IPS-18c (cell line): ENCODE results near the gene ATXN7L3.
A peak's percentile ranks its signal among the peaks of the same experiment; 100 is the strongest.

ENCODE experiments used
- H3K4me3 ChIP-seq: 2 replicates; pipeline ENCODE4 v1.7.0; 2013; ENCODE audit warnings: low read depth, mild to moderate bottlenecking, low read length, moderate library complexity; ENCODE audit not compliant: insufficient read depth
- H3K9me3 ChIP-seq: one replicate; pipeline ENCODE4 v1.6.1; 2013; ENCODE audit warnings: mild to moderate bottlenecking, low read length, moderate library complexity; ENCODE audit not compliant: control insufficient read depth, insufficient read depth

ATXN7L3 gene

DNA sequence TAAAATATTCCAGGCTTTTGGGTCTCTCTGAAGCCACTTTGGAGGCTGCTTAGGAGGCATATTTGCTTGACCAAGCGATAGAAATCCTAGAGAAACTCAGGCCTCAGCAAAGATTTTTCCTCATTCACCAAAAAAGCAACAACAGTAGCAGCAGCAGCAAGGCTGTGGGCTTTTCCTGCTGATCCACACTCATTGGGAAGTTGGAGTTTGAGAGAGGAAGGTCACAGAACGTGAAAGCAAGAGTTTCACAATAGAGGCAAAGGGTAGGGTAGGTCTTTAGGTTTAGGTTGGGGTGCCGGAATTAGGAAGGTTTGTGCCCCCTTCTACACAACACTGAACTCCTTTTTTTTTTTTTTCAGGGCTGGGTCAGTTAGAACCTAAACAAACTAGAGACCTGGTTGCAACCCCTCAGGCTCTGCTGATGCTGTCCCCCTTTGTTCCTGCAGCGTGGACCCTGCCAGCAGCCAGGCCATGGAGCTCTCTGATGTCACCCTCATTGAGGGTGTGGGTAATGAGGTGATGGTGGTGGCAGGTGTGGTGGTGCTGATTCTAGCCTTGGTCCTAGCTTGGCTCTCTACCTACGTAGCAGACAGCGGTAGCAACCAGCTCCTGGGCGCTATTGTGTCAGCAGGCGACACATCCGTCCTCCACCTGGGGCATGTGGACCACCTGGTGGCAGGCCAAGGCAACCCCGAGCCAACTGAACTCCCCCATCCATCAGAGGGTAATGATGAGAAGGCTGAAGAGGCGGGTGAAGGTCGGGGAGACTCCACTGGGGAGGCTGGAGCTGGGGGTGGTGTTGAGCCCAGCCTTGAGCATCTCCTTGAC is 10.9 kb downstream of the ATXN7L3 start:
- Histone ChIP-seq H3K9me3 (no peaks in the 10 kb centered on the region), H3K4me3 (no peak overlapping the region)

DNA sequence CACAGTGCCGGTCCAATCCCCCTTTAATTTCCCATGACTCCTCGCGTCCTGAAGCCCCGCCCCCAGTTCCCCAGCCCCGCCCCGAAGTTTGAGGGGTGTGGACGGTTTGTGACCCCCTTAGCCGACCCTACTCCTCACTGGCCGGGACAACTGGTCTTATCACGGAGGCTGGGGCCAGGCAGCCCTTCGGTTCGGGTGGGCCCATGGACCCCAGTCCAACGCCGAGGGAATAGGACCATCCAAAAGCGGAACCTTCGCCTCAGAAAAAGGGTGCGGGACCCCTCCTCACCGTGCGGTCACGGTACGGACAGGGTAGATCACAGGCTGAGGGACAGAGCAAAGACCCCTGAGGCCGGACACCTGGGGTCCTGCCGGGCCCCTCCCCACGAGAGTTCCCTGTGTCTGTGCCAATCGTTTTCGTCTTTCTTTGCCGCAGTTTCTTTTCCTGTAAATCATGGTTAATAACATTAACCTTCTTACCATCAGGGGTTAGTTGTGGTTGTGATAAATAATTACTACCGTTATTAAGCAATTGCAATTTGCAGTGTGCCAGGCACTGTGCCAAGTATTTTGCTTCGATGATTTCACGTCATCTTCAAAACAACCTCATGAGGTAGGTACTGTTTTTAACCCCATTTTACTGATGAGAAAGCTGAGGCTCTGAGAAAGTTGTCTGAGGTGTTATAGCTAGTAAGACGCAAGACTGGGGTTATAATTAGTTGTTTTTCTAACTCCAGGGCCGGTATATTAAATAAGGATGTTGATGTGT is 12.4 kb downstream of the ATXN7L3 start:
- H3K9me3 ChIP-seq, result no peaks in the 10 kb centered on the region
- H3K4me3 ChIP-seq, result peak overlapping the region; percentile 81

DNA sequence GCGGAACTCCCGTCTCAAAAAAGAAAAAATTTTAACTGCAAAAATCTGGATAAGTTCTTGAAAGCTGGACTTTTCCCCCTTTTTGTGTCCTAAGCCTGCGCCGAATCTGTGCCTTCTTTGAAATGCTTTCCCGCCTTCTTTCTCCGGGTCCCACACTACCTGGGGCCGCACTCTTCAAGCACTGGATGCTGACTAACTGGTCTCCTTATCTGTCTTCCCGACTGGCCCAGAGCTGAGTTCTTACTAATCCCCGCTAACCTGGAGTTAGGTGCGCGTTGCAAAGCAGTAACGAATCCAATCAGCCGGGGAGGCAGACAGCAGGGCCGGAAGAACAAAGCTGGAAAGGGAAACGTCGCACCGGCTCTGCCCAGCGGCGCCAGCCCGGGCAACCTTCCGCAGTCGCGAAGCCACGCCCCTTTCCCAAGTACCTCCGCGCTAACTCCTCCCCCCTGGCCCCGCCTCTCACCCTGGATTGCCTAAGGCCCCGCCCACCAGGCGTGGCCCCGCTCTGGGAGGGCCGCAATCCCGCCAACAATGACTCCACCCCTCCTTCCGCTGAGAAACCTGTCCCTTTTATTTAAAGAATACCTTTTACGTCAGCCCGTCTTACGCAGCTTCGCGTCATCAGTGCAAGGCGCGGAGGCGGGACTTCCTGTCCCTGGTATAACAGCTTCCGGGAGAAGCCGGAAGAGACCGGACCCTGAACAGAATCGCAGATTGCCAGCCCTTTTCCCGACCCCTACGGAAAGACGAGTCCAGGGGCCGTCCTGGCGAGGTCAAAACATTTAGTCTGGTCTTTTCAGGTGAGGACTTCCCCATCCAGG is 13.2 kb downstream of the ATXN7L3 start, which contains the start of gene TMUB2:
Gene TMUB2, plus strand, starts transcription at position 666 of the 824 bp plus-strand sequence. CDS start 737 bp downstream, outside the sequence.
- Histone ChIP-seq H3K9me3 (no peaks in the 10 kb centered on the region), H3K4me3 (peak within 1 kb of the TSS; percentile 94)

DNA sequence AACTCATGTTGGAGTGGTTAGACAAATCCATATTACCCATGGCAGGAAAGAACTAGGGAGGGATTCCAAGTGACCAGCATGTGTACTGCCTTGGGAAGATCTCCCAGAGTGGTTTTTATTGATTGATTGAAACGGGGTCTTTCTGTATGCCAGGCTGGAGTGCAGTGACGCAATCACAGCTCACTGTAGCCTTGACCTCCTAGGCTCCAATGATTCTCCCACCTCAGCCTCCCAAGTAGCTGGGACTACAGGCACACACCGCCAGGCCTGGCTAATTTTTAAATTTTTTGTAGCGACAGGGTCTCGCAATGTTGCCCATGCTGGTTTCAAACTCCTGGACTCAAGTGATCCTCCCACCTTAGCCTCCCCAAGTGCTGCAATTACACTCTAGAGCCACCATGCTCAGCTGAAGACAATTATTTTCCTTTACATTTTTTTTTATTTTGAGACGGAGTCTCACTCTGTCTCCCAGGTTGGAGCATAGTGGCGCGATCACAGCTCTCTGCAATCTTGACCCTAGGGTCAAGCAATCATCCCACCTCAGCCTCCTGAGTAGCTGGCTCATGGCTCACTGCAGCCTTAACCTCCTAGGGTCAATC is 15.4 kb downstream of the ATXN7L3 start:
- Histone ChIP-seq H3K4me3 (no peak overlapping the region), H3K9me3 (no peaks in the 10 kb centered on the region)

DNA sequence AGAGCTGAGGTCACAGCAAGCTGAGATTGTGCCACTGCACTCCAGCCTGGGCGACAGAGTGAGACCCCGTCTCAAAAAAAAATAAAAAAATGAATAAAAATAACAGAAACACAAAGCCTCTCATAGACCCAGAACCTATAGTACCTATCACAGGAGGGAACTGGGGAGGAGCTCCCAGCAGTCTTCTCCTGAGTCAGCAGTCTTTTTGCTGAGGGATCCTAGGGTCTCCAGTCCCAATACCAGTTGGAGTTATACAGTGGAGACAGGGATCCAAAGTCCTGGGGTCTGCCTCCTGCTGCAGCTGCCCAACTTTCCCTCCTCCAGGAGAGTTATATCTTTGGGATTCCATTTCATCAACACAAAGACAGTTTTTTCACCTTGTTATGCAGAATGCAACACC is 16.7 kb downstream of the ATXN7L3 start:
- H3K9me3 ChIP-seq, result no peaks in the 10 kb centered on the region
- H3K4me3 ChIP-seq, result no peak overlapping the region

DNA sequence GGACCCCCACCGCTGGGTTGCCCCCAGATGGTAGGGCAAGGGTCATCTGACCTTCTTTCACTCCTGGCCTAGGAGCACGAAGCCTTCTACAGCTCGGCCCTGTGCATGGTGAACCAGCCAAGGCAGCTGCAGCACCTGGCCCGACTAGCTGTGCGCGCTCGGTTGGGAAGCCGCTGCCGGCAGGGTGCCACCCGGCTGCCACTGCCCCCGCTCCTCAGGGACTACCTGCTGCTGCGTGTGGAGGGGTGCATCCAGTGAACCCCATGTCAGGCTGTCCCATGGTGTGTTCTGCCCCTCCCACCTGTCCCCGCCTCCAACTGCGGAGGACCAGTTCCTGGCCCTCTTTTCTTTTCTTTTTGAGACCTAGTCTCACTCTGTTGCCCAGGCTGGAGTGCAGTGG is 21.6 kb downstream of the ATXN7L3 start:
- no peak overlapping the region for H3K4me3 ChIP-seq
- H3K9me3 ChIP-seq, result no peaks in the 10 kb centered on the region

DNA sequence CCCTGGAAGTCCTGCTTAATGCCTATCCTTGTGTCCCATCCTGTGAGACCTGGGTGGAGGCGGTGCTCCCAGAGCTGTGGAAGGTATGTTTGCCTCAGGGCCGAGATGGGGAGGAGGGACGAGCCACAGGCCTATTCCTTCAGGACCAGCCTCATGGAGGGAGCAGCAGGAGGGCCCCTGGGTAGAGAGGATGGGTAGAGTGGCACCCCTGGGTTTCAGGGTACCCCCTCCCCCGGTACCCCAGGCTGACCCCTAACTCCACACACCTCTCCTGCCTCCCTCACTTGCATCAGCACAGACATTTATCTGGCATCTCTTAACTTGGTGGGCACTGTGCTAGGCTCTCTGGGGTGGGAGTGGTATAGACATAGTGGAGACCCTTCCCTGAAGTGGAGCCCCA is 22.0 kb downstream of the ATXN7L3 start:
- no peak overlapping the region for H3K4me3 ChIP-seq
- H3K9me3 ChIP-seq, result no peaks in the 10 kb centered on the region

DNA sequence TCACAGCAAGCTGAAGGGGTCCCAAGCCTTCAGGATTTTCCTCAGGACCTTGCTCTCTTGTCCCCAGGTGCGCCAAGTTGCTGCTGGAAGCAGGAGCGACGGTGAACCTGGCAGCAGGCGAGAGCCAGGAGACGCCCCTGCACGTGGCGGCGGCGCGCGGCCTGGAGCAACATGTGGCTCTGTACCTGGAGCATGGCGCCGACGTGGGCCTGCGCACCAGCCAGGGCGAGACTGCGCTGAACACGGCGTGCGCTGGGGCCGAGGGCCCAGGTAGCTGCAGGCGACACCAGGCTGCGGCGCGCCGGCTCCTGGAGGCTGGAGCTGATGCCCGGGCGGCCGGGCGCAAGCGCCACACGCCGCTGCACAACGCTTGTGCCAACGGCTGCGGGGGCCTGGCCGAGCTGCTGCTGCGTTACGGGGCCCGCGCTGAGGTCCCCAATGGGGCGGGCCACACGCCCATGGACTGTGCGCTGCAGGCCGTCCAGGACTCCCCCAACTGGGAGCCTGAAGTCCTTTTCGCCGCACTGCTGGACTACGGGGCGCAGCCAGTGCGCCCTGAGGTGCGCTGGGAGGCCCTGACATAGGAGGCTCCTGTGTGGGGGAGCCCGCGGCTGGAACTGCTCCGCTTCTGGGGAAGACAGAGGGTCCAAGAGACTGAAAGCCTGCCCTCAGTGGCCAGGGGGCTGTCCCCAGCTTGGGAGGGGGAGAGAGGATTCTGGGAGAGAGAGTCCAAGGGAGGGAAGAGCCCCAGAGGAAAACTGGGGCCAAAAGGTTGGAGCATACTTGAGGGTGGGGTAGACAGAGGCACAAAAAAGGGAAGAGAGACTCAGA is 22.8 kb downstream of the ATXN7L3 start:
- no peaks in the 10 kb centered on the region for H3K9me3 ChIP-seq
- no peak overlapping the region for H3K4me3 ChIP-seq

DNA sequence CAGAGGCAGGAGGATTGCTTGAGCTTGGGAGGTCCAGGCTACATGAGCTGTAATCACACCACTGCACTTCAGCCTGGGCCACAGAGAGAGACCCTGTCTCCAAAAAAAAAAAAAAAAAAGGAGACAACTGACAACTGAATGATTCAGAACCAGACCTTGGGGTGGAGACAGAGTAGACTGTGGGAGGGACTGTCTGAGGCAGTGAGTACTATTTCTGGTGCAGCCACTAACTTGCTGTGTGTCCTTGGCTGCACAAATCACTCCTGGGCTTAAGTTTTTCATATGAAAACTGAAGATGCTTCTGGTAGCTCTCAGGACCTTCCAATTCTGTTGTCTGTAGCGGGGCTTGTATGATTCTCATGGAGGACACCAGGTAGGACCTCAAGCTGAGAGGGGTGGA is 23.4 kb downstream of the ATXN7L3 start:
- no peak overlapping the region for H3K4me3 ChIP-seq
- H3K9me3 ChIP-seq, result no peaks in the 10 kb centered on the region

DNA sequence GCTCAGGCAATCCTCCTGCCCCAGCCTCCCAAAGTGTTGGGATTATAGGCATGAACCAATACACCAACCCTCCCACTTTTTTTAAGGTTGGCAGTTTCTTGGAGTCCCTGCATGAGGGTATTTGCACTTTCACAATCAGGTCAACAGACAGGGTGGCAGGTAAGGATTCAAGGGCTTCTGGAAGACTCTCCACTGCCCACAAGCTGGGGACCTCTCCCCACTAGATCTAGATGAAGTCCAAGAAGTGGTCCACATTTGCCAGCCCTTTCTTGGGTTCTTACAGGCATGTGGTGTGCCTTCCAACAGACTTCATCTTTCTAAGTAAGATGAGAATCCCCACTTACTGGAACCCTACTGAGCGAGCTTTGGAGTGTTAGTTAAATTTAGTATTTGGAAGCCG is 25.3 kb downstream of the ATXN7L3 start:
- no peaks in the 10 kb centered on the region for H3K9me3 ChIP-seq
- no peak overlapping the region for H3K4me3 ChIP-seq

DNA sequence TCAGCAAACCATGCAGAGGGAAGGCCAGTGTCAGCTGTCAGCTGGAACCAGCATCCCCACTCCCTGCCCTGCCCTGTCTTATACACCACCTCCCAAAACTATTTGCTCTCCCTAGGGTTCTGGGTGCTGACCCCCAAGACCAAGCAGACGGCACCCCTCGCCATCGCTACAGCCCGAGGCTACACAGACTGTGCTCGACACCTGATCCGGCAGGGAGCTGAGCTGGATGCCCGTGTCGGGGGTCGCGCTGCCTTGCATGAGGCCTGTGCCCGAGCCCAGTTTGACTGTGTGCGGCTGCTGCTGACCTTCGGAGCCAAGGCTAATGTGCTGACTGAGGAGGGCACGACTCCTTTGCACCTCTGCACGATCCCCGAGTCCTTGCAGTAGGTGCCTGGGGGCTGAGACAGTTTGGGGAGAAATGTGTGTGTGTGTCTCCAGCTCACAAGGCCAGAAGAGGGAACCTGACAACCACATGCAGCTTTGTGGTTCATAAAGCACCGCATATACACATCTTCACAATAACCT is 27.7 kb downstream of the ATXN7L3 start:
- H3K4me3 ChIP-seq, result no peak overlapping the region
- no peaks in the 10 kb centered on the region for H3K9me3 ChIP-seq

DNA sequence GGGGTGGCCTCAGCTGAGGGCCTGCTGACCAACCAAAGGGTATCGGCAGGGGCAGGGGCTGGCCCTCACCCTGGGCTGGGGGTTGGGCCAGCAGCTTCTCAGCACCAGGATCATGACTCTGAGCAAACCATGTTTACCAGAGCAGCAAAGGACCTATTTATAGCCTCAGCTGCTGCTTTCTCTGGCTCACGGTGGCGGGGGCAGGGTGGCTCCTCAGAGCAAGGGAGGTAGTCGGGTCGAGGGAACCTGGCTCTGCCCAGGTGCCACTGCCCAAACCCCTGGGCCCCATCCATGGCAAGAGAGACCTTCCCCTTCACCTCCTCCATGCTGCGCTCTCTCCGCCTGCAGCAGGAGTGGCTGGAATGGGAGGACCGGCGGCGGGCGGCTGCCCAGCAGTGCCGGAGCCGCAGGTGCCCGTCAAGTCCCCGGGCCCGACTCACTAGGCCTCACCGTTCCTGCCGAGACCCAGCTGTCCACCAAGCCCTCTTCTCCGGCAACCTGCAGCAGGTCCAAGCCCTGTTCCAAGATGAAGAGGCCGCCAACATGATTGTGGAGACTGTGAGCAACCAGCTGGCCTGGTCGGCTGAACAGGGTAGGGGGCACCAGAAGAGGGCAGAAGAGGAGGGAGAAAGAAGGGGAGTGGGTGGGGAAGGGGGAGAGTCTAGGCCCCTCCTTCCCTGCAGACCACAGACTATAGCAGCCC is 29.0 kb downstream of the ATXN7L3 start, which contains the start of gene ASB16:
Gene ASB16, plus strand, starts transcription at position 206 of the 703 bp plus-strand sequence. Its CDS starts 86 bp downstream, at position 292.
- H3K4me3 ChIP-seq, result no peak within 1 kb of the TSS

DNA sequence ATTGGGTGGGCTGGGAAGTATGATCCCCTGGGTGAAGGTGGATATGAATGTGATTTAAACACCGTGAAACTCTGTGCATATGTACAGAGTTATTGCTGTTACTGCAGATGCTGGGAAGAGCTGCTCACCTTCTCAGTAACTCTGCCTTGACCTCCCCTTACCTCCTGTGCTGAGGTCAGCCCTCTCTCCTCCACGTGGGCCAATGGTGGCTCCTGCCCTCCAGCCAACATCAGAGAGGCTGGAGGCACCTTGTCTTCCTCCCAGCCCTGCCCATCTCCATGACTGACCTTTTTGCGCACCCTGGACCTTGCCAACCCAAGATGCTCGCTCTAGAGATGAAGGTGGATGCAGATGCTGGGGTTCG is 29.6 kb downstream of the ATXN7L3 start:
- H3K4me3 ChIP-seq, result no peak overlapping the region
- H3K9me3 ChIP-seq, result no peaks in the 10 kb centered on the region

More for the DNA sequence above, 29.0 kb downstream of the ATXN7L3 start, which contains the start of gene ASB16:
- no peaks in the 10 kb centered on the region for H3K9me3 ChIP-seq

DNA sequence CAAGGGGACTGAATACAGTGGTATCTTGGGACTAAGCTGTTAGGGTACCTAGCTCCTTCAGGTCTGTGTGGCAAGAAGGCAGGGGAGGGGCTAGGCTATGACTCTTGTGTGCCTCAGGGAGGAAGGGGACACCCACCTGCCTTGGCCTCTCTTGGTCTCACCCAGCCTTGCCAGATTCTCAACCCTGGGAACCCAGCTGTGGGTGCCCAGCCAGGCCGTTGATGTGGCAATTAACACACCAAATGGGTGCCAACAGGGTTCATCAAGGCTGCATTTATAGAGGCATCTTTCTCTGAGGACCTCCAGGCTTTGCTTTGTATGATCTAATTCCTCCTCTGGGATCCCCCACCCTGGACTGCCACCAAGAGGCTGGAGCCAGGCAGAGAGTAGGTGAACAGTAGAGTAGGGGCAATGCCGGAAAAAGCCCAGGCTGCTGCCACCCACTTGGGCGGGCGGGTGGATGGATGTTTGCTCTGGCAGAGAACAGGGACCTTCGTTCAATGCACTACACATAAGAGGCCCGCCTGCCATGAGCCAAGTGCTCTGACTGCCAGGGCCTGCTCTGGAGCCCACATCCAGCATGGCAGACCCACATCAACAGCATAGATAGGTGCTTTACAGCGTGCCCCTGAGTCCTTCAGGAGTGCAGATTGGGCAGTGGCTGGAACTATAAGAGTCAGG is 32.4 kb downstream of the ATXN7L3 start:
- Histone ChIP-seq H3K4me3 (no peak overlapping the region), H3K9me3 (no peaks in the 10 kb centered on the region)

DNA sequence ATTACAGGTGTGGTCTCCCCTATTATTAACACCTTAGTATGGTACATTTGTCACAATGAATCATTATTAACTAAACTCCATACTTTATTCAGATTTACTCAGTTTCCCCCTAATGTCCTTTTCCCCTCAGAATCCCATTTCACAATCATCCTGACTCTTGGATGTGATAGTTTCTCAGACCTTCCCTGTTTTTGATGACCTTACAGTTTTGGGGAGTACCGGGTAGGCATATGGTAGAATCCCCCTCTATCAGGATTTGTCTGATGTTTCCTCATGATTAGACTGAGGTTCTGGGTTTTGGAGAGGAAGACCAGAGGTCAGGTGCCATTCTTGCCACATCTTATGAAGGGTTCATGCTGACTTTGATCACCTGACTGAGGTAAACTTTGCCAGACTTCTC is 35.2 kb downstream of the ATXN7L3 start:
- Histone ChIP-seq H3K4me3 (no peak overlapping the region), H3K9me3 (no peaks in the 10 kb centered on the region)
